GM23338 (cell line): Measurements from ENCODE around the gene CRACR2A. TPM values are rescaled to one million over a fixed set of nuclear protein-coding genes. Genes with fewer than 3 reads are reported as not detected.
A peak's percentile ranks its signal among the peaks of the same experiment; 100 is the strongest.

Experiments
- ATAC-seq: fragments of 200-7000 bp; cut with Tn5 transposase; 3 replicates; pipeline ENCODE4 v1.9.1; 2020
- DNase-seq: peaks from one replicate; pipeline ENCODE4 v3.0.0-alpha.2; 2015; ENCODE audit warnings: low spot score
- H2AFZ ChIP-seq: fragments of 200-600 bp; sonication (generic); 2 replicates; pipeline ENCODE4 v1.8.0; 2016; ENCODE audit warnings: antibody characterized with exemption, mild to moderate bottlenecking, moderate library complexity
- H3F3A ChIP-seq: fragments of 200-600 bp; sonication (generic); replicated peaks from 2 replicates; pipeline ENCODE4 v1.8.0; 2017; ENCODE audit warnings: antibody characterized with exemption, mixed run types, low read depth
- H3K27ac ChIP-seq: fragments of 200-600 bp; sonication (generic); 2 replicates; pipeline ENCODE4 v1.6.1; 2016; ENCODE audit warnings: low read depth
- H3K27me3 ChIP-seq: fragments of 200-600 bp; sonication (generic); 2 replicates; pipeline ENCODE4 v1.8.0; 2016; ENCODE audit warnings: mild to moderate bottlenecking, mixed run types, moderate library complexity; ENCODE audit not compliant: insufficient read depth
- H3K36me3 ChIP-seq: fragments of 200-600 bp; sonication (generic); 2 replicates; pipeline ENCODE4 v1.8.0; 2016; ENCODE audit warnings: mild to moderate bottlenecking; ENCODE audit not compliant: insufficient read depth
- H3K4me1 ChIP-seq: fragments of 200-600 bp; sonication (generic); 2 replicates; pipeline ENCODE4 v1.8.0; 2016; ENCODE audit warnings: mild to moderate bottlenecking, moderate library complexity; ENCODE audit not compliant: insufficient read depth
- H3K4me2 ChIP-seq: fragments of 200-600 bp; sonication (generic); 2 replicates; pipeline ENCODE4 v1.7.1; 2017; ENCODE audit warnings: mixed run types
- H3K4me3 ChIP-seq: fragments of 200-600 bp; sonication (generic); 2 replicates; pipeline ENCODE4 v1.6.1; 2016; ENCODE audit warnings: mixed run types
- H3K79me2 ChIP-seq: fragments of 200-600 bp; sonication (generic); replicated peaks from 2 replicates; pipeline ENCODE4 v1.8.0; 2017; ENCODE audit warnings: mild to moderate bottlenecking; ENCODE audit not compliant: insufficient read depth
- H3K9me2 ChIP-seq: fragments of 200-600 bp; sonication (generic); 2 replicates; pipeline ENCODE4 v1.8.0; 2017; ENCODE audit not compliant: insufficient read depth
- H4K20me1 ChIP-seq: fragments of 200-600 bp; sonication (generic); replicated peaks from 2 replicates; pipeline ENCODE4 v1.8.0; 2017; ENCODE audit warnings: mild to moderate bottlenecking; ENCODE audit not compliant: insufficient read depth
- H3K27ac Mint-ChIP-seq: 2 replicates; pipeline ENCODE4 v1.8.0; 2020; ENCODE audit warnings: inconsistent platforms, mild to moderate bottlenecking, moderate library complexity, mixed read lengths
- H3K27me3 Mint-ChIP-seq: 3 replicates; pipeline ENCODE4 v1.8.0; 2022; ENCODE audit warnings: low read depth, mild to moderate bottlenecking, moderate library complexity, mixed read lengths, inconsistent platforms; ENCODE audit not compliant: insufficient read depth, poor library complexity
- H3K36me3 Mint-ChIP-seq: 3 replicates; pipeline ENCODE4 v1.8.0; 2021; ENCODE audit warnings: low read depth, mild to moderate bottlenecking, inconsistent platforms, moderate library complexity, mixed read lengths
- H3K4me1 Mint-ChIP-seq: 3 replicates; pipeline ENCODE4 v1.8.0; 2020; ENCODE audit warnings: mild to moderate bottlenecking, inconsistent platforms, mixed read lengths
- H3K4me3 Mint-ChIP-seq: 3 replicates; pipeline ENCODE4 v1.8.0; 2021; ENCODE audit warnings: moderate library complexity, mild to moderate bottlenecking, inconsistent platforms, mixed read lengths
- H3K9me3 Mint-ChIP-seq: 3 replicates; pipeline ENCODE4 v1.8.0; 2020; ENCODE audit warnings: moderate library complexity, mild to moderate bottlenecking, inconsistent platforms, mixed read lengths
- CREB1 ChIP-seq: fragments of 250-450 bp; sonication (Bioruptor Pico); IDR thresholded peaks from 2 replicates; pipeline ENCODE4 v1.5.0; 2020; ENCODE audit warnings: low read depth, mild to moderate bottlenecking, moderate library complexity
- CTCF ChIP-seq, 2 experiments: fragments of 200-600 bp in 1 of 2; sonication (generic) in 1 of 2; conservative IDR thresholded peaks; 2 replicates each; pipeline versions ENCODE4 v1.5.1 to v1.6.1; 2016 to 2017; ENCODE audit warnings: antibody characterized with exemption in 2 of 2, low read depth in 2 of 2, mild to moderate bottlenecking in 2 of 2, moderate library complexity in 1 of 2
- EZH2phosphoT487 ChIP-seq: fragments of 200-600 bp; sonication (generic); IDR thresholded peaks from one replicate; pipeline ENCODE4 v1.8.1; 2018; ENCODE audit warnings: antibody characterized with exemption; ENCODE audit not compliant: unreplicated experiment
- JUNB ChIP-seq: IDR thresholded peaks from one replicate; pipeline ENCODE4 v1.6.1; 2016; ENCODE audit warnings: antibody characterized with exemption; ENCODE audit not compliant: unreplicated experiment
- NANOG ChIP-seq: IDR thresholded peaks from 2 replicates; pipeline ENCODE4 v1.6.1; 2016; ENCODE audit warnings: antibody characterized with exemption, borderline replicate concordance
- POLR2AphosphoS5 ChIP-seq: IDR thresholded peaks from 2 replicates; pipeline ENCODE4 v1.6.1; 2016; ENCODE audit warnings: antibody characterized with exemption, low read depth
- REST ChIP-seq: IDR thresholded peaks from one replicate; pipeline ENCODE4 v1.6.1; 2018; ENCODE audit warnings: antibody characterized with exemption; ENCODE audit not compliant: unreplicated experiment
- ZNF114 ChIP-seq: fragments of 250-450 bp; sonication (Bioruptor Pico); IDR thresholded peaks from 2 replicates; pipeline ENCODE4 v1.5.0; 2020; ENCODE audit warnings: mild to moderate bottlenecking, moderate library complexity
- ZNF331 ChIP-seq: fragments of 250-450 bp; sonication (Bioruptor Pico); IDR thresholded peaks from 2 replicates; pipeline ENCODE4 v1.5.0; 2020; ENCODE audit warnings: low read depth, mild to moderate bottlenecking, moderate library complexity
- polyA plus RNA-seq: library from polyadenylated mRNA; unstranded; fragments of >200 nt; fragmentation: Nextera tagmentation; extraction: Ambion mirVana; gene quantifications from 2 replicates; pipeline ENCODE4 v1.2.1, GENCODE V29; 2016
- total RNA-seq: library from RNA; depleted of rRNA; stranded (reverse); fragments of >200 nt; shearing (Covaris generic); gene quantifications from 2 replicates; pipeline ENCODE4 v1.2.3, GENCODE V29; 2014

The CRACR2A gene
- total and polyA plus RNA-seq, 2 experiments from 2014 or later = 1.5 to 3.0 TPM

GRCh38 chr12:3667485-3667884 is 85.4 kb downstream of the CRACR2A start:
- TF ChIP-seq CTCF (conservative IDR thresholded peaks at IDR 0.05; ENCODE audit: low read depth in 2 of 2) = peak; percentile 19 to 28; a peak in 2 of 4 replicates
- TF ChIP-seq EZH2phosphoT487 = no peak
- ATAC-seq (peak; percentile 68), DNase-seq (peak; percentile 48)
- Mint-ChIP-seq H3K9me3 (no peaks in the 10 kb centered on the region), H3K36me3 (no peaks in the 10 kb centered on the region), H3K4me1 (peaks cover 12% of the 10 kb centered on the region; the same call in 2 of the 3 replicates), H3K4me3 (no peak overlapping the region), H3K27ac (no peak overlapping the region), H3K27me3 (peaks cover 4% of the 10 kb centered on the region)
- H3K27ac ChIP-seq = no peak overlapping the region
- H2AFZ ChIP-seq = no peak overlapping the region
- no peaks in the 10 kb centered on the region for H3K79me2 ChIP-seq
- H3F3A ChIP-seq = no peaks in the 10 kb centered on the region
- H3K36me3 ChIP-seq = no peaks in the 10 kb centered on the region
- H3K4me3 ChIP-seq = no peak overlapping the region
- H3K9me2 ChIP-seq = no peaks in the 10 kb centered on the region
- H4K20me1 ChIP-seq = no peaks in the 10 kb centered on the region
- no peak overlapping the region for H3K4me2 ChIP-seq
- no peaks in the 10 kb centered on the region; the same call in 1 of the 2 replicates for H3K4me1 ChIP-seq
- no peaks in the 10 kb centered on the region for H3K27me3 ChIP-seq

GRCh38 chr12:3666441-3666840 is 86.5 kb downstream of the CRACR2A start:
- Histone ChIP-seq H3F3A (no peaks in the 10 kb centered on the region), H3K79me2 (no peaks in the 10 kb centered on the region), H3K4me3 (no peak overlapping the region), H3K27ac (no peak overlapping the region), H3K36me3 (no peaks in the 10 kb centered on the region), H3K9me2 (no peaks in the 10 kb centered on the region), H2AFZ (no peak overlapping the region), H3K4me2 (no peak overlapping the region), H4K20me1 (no peaks in the 10 kb centered on the region), H3K4me1 (no peaks in the 10 kb centered on the region; the same call in 1 of the 2 replicates), H3K27me3 (no peaks in the 10 kb centered on the region)
- no peak overlapping the region for H3K27ac Mint-ChIP-seq
- H3K4me3 Mint-ChIP-seq = no peak overlapping the region
- H3K9me3 Mint-ChIP-seq = no peaks in the 10 kb centered on the region
- peaks cover 4% of the 10 kb centered on the region for H3K27me3 Mint-ChIP-seq
- TF ChIP-seq CREB1 (CRISPR knock-in tag) (no peak), JUNB (no peak), POLR2AphosphoS5 (no peak), EZH2phosphoT487 (no peak), CTCF (conservative IDR thresholded peaks at IDR 0.05; ENCODE audit: low read depth in 2 of 2) (no peak), REST (no peak), NANOG (no peak), ZNF331 (CRISPR knock-in tag) (no peak), ZNF114 (no peak)
- no peaks in the 10 kb centered on the region for H3K36me3 Mint-ChIP-seq
- ATAC-seq (no peak), DNase-seq (no peak)
- H3K4me1 Mint-ChIP-seq = peaks cover 17% of the 10 kb centered on the region
